Stimulated activated CD8-positive, alpha-beta memory T cell treated with anti-CD3 and anti-CD28 coated beads, Interleukin-7, amount 100 ng/mL, for 48 hours (primary cell): ENCODE results near the gene SBF2.
"Not testable (repeated sequence)": the region's sequence is repeated elsewhere in the genome, so short reads cannot be mapped to it uniquely, and the experiment has no call there.

Source experiments
- DNase-seq, 2 donors: peaks; one replicate each; pipeline ENCODE4 v3.0.0-alpha.2; 2020; ENCODE audit warnings: low read depth in 1 of 2; ENCODE audit errors: extremely low read depth in 1 of 2

The SBF2 gene

DNA sequence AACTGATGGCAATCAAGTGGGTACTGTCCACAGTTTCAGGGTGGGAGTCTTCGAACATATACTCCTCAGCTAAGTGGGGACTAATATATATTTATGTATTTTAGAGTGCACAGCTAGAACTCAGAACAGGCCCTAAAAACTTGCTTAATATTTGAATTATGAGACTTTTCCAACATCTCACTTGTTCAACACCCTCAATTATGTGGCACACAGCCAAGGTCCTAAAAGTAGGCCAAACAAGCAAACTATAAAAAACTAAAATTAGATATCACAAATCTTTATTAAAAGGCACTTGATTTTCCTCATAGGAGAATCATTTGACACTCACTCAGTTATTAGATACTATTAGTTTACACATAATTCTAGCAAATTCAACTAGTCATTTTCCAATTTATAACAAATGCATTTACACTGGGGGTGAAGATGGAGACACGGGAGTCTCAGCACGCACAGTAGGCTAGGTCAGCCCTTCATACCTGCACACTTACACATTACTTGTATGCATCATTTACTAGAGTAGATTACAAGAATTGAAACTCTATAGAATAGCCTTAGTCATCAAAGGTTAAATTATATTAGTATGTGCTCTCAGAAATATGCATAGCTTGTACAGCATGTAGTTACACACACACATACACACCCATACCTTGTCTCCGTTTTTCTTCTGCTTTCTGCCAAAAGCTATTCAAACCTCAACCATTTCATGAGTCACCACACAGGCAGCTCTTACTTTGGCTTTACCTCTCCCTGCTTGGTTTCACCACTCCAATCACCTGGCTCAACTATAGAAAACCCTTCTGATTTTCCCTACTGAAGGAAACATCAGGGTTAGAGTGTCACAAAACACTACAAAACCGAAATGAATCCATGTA lies 171.5 kb downstream of the SBF2 start:
- no peak for DNase-seq

DNA sequence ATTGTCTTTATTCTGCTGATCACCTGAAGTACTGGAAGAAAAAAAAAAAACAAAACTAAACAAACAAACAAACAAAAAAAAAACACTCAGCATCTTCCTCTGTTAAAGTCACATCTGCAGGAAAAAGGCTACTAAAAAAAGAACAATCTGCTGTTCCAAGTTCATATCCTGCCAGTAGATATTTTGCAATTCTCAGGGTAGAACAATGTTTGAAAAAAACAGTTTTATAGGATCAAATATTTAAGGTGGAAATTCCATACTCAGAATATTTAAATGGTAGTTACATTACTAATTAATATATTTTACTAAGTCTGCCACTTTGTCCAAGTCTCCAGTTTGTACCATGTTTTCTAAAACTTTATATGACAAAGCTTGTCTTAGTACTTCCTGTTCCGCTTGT lies 175.2 kb downstream of the SBF2 start:
- DNase-seq: no peak

DNA sequence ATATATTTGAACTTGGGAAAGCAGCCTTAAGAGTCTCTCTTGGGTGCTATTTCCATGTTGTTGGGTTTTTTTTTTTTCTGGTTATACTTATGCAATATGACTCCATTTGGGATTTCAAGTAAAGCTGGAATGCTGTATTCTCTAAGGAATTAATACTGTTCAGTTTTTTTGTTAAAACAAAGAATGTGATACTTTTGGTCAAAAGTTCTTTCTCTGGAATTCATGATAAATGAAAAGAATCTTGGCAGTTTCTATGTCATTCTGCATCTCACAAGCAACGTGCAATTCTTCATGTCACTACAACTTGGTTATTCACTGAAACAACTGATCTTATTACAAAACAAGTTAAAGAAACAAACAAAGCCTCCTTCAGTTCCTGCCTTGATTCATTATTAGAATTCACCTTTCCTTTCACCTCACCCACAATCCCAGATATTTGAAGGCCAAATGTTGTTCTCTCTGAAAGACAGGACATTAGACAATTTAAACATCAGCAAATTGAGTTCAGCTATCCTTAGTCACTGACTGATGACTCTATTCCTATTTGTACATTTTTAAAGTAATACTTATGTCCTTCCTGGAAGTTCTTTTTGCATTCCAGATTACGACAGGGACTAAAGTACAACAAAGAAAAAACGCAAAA lies 176.2 kb downstream of the SBF2 start:
- DNase-seq: no peak

DNA sequence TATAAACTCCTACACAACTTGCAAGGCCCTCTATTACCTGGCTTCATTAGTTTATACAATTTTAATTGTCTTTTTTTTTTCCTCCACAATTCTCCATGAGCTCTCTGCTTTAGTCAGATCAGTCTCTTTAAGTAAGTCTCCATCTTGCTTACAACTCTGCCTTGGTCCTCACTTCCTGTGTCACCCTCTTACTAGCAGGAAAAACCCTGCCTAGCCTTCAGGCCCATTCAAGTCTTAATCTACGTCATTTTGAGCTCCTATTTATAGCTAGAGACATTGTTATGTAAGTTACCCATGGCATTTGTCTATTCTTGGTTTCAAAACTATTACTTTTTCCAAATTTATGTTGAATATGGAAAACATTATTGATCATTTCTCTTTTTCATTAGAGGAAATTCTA lies 177.4 kb downstream of the SBF2 start:
- DNase-seq: no peak

DNA sequence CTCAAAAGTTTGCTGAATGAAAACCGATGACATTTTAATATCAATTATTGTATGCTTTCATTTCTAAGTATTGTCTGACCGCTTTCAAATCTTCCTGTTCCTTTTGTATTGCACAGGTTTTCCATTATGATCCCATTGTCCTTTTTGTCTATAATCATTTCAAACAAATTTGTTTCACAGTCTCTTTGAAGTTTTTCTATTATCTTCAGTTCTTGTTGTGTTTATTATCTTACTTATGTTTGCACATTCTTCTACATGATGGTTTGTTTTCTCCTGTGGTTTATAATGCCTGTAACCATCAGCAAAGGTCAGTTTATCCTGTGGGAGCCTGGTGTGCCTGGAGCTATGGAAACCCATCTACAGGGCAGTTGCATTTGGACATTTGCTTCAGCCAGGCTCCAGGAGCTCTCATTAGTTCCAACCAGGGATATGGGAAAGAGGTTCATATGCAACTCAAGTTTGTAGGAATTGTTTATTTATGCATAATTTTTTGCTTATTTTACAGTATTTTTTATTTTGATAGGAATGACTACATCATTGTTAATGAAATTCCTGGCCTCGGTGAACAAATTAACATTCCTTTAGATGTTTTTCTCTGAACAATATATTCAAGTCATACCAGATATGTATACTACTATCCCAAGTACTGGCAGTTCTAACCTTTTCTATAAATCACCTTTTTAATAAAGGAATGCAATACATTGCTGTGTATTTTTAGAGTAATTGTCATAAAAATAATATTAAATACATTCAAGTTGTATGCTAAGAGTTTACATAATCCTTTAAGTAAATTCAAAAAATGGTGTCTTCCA lies 179.2 kb downstream of the SBF2 start:
- no peak for DNase-seq

DNA sequence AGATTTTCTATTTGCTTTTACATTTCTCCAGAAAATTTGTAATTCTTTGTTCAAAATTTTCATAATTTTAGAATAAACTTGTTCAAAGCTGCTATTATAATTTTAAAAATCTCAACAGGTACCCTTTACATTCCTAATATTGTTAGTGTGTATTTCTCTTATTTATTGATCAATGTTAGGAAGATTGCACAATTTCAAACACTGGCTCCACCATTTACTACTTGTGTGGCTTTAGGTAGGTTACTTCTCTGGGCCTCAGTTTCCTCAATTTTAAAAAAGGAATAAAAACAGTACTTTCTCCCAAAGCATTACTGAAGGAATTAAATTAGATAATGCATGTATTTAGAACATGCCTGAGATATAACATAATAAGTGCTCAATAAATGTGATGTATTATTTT lies 180.2 kb downstream of the SBF2 start:
- no peak for DNase-seq

DNA sequence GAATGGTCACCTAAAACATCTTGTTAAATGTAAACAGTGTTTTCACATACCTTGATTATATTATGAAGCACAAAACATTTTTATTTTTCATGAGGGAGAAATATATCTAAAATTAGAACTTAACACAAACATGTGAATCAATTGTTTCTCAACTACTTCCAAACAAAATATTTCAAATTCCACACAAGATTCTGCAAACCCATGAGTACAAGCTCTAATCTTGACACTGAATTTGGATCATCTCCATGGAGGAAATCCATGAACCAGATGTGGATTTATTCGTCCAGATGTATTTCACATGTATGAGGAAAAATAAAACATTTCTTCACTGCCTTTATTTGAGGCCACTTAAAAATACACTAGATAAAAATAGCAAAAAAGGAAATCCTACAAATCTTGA lies 184.2 kb downstream of the SBF2 start:
- DNase-seq: no peak

DNA sequence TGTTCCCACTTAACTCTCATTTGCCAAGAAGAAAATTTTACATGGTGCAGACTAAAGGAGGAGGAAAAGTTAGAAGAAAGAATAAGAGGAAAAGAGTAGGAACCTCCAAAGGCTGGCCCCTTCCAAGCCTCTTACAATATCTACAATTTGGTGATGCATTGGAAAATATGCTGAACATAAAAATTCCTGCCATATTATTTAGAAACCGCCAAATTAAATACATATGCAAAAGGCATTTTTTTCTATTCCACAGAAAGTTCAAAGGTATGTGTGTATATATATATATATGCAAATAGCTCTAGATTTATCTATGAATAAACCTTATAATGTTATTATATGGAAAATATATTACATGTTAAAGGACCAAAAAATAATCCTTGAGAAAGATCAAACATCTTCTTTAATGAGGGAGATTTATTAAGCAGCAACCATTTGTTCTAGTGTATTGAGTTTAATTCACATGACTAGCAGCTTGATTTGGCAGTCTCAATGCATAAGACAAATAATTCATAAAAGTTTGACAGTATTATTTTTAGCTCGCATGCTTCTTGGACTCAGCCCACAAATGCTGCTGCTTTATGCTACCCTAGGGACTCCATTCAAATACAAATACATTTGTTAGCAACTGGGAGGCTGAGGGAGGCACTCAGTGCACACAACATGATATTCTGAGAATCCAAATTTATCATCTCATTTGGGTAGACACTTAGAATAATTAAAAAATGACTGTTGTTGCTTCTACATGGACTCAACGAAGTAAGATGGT lies 184.9 kb downstream of the SBF2 start:
- DNase-seq: no peak

DNA sequence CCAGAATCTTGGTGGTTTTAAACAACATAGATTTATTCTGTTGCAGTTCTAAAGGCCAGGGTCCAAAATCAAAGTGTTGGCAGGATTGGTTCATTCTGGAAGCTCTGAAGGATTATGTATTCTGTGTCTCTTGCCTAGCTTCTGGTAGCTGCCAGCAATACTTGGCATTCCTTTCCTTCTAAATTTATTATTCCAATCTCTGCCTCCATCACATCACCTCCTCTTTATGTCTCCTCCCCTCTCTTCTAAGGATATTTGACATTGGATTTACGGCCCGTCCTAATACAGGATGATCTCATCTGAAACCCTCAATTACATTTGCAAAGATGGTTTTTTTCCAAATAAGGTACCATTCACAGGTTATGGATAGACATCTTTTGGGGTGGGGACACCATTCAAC lies 186.5 kb downstream of the SBF2 start:
- DNase-seq: no peak

DNA sequence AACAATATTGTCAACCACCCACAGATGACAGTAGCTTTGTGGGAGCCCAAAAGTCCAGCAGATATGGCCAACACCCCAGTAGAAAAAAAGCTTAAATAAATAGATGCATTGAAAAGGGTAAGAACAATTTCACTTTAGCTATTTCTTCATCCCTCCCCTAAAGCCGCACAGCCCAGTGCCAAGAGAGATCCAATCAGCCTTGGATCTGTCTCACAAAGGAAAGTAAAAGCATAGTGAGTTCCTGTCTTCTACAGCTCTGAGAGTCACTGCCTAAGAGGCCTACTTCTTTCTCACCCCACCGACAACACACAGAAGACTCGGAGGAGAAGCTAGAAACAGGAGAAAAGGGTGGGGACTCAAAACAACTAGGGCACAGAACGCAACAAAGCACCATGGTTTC lies 196.4 kb downstream of the SBF2 start:
- DNase-seq: no peak

DNA sequence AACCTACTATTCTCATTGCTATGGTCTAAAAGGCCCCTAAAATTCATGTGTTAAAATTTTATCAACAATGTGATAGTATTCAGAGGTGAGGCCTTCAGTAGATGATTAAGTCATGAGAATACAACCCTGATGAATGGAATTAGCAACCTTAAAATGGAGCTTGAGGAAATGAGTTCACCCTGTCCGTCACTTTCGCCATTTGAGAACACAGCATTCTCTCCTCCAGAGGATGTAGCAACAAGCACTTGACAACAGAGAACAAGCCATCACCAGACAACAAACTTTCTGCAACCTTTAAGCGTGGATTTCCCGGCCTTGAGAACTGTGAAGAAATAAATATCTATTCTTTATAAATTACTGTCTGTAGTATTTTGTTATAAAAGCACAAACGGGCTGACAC lies 197.0 kb downstream of the SBF2 start:
- no peak for DNase-seq

DNA sequence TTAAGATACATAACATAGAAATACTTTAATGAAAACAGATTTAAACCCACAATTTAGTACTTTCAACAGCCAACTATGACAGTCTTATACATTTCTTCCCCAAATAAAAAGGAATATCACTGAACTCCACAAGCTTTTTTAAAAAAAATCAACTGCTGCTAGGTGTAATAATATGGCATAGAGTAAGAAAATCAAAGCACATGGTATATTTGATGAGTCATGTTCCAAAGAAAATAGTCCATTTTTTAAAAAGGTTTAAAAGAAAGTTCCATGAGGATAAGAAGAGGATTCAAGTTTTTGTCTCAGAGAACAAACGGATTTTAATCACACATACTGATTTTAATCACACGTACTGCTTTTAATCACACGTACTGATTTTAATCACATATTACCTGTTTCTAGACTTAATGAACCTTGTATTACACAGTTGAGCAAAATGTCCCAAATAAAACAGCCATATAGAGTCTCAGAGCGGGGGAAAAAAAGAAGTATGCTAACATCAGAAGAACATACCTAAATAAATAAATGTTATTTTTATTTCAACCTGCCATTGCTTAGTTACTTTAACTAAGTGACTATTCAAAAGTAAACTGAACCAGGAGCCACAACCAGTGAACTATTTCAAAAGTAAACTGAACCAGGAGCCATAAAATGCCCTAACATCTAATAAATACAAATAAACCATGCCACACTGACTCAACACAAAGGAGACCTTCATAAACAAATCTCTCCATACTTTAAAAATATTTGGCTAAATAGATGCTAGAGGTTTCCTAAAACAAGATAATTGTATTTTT lies 198.4 kb downstream of the SBF2 start:
- no peak for DNase-seq

DNA sequence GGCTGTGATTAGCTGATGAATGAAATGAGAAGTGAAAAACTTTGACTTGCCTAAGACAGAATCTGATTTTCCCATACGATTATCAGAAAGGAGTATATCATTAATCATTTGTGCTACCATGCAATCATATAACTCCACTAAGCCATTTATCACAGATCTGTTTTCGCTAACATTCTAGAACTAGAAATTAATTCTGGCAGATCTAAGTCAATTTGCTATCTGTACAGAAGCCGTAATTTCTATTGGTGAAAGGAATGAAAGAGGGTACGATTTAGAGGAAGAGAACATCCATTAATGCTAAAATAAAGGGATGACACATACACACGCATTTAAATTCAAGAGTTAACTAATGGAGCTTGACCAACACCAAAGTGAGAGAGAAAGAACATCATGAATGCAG lies 201.6 kb downstream of the SBF2 start:
- DNase-seq: no peak

DNA sequence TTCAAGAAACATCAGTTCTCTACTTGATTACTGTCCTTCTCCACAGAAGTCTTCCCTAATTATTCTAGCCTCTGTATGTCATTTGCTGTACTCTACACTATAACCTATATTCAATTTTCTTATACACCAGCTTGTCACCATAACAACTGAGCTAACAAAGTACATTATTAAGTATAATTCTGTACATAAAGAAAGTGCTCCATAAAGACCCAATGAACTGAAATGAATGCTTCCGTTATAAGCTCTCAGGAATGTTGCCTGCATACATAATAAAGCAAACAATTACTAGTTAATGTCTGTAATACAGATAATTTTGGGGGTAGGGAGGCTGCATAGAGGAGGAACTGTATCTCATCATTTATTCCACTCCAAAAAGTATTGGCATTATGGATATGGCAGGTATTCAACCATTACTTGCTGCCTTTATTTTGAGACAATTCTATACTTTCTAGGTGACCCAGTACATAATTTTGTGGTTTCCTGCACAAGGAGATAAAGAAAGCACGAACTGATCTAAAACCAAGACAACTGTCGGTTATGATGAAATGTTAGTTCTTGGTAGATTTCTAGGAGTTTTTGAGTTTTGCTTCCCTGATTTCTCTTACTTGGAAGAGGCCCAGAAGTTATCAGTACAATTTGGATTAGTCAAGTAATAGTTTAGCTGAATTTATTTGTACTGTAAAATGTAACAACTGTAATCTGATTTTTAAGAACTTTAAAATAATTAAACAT lies 202.5 kb downstream of the SBF2 start:
- DNase-seq: no peak

DNA sequence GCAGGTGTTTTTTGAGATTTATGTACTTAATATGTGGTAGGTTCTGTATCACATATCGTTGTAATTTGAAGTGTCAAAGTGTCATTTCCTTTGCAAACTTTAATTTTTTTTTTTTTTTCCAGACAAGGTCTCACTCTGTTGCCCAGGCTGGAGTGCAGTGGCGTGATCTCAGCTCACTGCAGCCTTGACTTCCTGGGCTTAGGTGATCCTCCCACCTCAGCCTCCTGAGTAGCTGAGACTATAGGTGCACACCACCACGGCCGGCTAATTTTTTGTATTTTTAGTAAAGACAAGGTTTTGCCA lies 206.1 kb downstream of the SBF2 start:
- DNase-seq: not testable (repeated sequence)

DNA sequence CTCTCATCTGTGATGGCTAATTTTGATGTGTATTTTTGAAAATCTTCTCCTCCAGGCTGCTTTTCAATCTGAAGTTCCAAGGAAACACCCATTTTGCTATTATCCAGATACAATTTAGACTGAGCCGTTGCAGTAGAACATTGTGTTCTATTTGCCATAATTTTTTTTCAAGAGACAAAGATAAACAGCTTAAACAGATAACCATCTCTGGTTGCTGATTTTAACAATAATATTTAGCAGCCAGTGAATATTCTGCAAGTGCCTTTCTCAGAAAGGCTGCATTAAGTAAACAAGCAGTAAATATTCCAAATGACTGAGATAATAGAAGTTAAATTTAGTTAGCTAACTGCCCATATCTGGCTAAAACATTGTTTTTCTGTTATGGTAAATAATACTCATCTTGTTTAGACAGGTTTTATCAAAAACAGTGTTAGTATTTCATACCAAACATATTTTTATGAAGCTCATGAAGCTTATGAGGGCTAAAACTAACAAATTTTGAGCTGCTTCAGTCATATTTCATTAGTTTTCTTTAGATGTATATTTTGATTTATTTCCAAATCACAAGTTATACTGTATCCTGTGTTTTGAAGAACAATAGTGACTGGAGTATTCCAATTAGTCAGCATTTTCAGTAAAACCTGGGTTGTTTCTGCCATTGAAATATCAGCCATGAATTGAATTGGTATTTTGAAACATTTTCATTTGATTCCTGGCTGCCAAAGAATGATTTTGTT lies 206.7 kb downstream of the SBF2 start:
- no peak for DNase-seq

DNA sequence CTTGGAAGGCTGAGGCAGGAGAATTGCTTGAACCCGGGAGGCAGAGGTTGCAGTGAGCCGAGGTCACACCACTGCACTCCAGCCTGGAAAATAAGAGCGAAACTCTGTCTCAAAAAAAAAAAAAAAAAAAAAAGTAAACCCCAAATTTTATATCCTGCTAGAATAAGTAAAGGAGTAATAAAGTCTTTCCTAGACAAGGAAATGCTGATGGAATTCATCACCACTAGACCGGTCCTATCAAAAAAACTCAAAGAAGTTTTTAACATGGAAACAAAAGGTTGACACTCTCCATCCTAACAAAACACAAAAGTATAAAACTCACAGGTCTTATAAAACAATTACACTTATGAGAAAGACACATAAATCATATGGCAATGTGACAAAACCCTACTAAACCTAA lies 213.9 kb downstream of the SBF2 start:
- no peak for DNase-seq

DNA sequence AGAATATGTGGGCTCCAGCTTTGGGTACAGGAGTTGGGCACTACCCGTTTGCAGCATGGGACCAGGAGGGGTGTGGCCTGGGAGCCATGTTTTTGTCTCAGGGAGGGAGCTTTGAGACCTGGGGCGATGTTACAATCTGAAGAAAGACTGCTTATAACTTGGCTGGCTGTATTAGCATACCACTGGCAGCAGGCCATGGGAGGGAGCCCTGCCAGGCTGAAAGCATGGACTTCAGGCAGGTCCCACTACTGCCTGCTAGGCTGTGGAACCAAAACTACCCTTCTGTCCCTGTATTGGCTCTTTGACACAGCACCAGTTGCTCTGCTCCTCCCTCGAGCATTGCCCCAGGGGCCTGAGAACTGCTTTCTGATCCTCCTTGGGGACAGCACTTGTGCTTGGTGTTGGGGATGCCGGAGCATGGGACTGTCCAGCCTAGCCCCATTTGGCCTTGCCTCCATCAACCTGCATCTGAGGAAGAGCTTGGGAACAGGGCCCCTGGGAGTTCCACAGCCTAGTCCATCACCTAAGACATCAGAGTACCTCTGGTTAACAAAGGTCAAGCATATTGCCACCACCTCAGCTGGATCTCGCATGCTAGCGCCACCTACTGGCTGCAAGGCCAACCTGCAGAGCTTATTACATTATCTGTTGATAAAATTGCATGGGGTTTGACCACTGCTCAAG lies 217.4 kb downstream of the SBF2 start:
- no peak for DNase-seq
